IPS DF 4.7 (cell line): Measurements from ENCODE around the gene TLL2.

ENCODE experiments used
- DNase-seq: peaks from one replicate; pipeline ENCODE4 v3.0.0-alpha.2; 2013; ENCODE audit warnings: low spot score; ENCODE audit errors: extremely low read depth

Gene TLL2

GRCh38 chr10:96507044-96507443, 6.7 kb downstream of the TLL2 start:
- no peak for DNase-seq

GRCh38 chr10:96505150-96506136, 8.3 kb downstream of the TLL2 start:
- no peak for DNase-seq

- DNase-seq: no peak
Observed at GRCh38 chr10:96502561-96503282, 11.0 kb downstream of the TLL2 start.

GRCh38 chr10:96501985-96502384, 11.7 kb downstream of the TLL2 start:
- DNase-seq: no peak

- DNase-seq: no peak
Observed at GRCh38 chr10:96500519-96500918, 13.2 kb downstream of the TLL2 start.

- DNase-seq: no peak
Observed at GRCh38 chr10:96500050-96500449, 13.7 kb downstream of the TLL2 start.

- no peak for DNase-seq
Observed at GRCh38 chr10:96497391-96497790, 16.3 kb downstream of the TLL2 start.

GRCh38 chr10:96496281-96496925, 17.3 kb downstream of the TLL2 start:
- DNase-seq: no peak

GRCh38 chr10:96495544-96495943, 18.2 kb downstream of the TLL2 start:
- no peak for DNase-seq

GRCh38 chr10:96494694-96495093, 19.0 kb downstream of the TLL2 start:
- DNase-seq: no peak

- no peak for DNase-seq
Observed at GRCh38 chr10:96493871-96494525, 19.7 kb downstream of the TLL2 start.

- DNase-seq: no peak
Observed at GRCh38 chr10:96493254-96493653, 20.5 kb downstream of the TLL2 start.

GRCh38 chr10:96491303-96491702, 22.4 kb downstream of the TLL2 start:
- no peak for DNase-seq

GRCh38 chr10:96488161-96488935, 25.4 kb downstream of the TLL2 start:
- DNase-seq: no peak

- DNase-seq: no peak
Observed at GRCh38 chr10:96482815-96483588, 30.7 kb downstream of the TLL2 start.

GRCh38 chr10:96478355-96478754, 35.4 kb downstream of the TLL2 start:
- DNase-seq: no peak

GRCh38 chr10:96473866-96474265, 39.9 kb downstream of the TLL2 start:
- no peak for DNase-seq

GRCh38 chr10:96470116-96470743, 43.5 kb downstream of the TLL2 start:
- peak; percentile 38 for DNase-seq

- DNase-seq: no peak
Observed at GRCh38 chr10:96468845-96469244, 44.9 kb downstream of the TLL2 start.
